NAMALWA (cell line): ENCODE data around the gene AKT1.

Experiments
- DNase-seq: peaks from one replicate; pipeline ENCODE4 v3.0.0-alpha.2; 2015; ENCODE audit warnings: low spot score

The AKT1 gene

DNA sequence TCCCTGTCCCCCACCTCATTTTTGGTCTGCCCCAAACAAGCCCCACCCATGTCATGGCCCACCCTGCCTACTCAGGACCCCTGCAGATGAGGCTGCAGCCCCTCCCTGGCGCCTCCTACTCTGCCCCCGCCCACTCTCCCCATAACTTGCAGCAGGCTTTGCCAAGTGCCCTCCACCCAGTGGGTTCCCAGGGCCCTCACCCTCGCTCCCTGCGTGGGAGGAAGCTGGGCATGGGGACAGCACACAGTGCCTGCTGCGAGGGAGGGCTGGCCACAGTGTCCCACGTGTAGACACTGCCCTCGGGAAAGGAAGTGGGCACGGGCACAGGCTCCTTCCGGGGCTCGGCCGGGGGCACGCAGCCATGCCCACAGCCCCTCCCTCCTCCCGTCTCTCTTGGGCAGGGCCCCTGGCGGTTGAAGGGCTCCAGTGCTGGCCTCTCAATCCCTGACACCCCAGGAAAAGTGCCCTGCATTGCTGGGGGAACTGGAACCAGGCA, 9.4 kb downstream of the AKT1 start:
- DNase-seq = no peak

GRCh38 chr14:104785708-104786080, 9.9 kb downstream of the AKT1 start:
- no peak for DNase-seq

DNA sequence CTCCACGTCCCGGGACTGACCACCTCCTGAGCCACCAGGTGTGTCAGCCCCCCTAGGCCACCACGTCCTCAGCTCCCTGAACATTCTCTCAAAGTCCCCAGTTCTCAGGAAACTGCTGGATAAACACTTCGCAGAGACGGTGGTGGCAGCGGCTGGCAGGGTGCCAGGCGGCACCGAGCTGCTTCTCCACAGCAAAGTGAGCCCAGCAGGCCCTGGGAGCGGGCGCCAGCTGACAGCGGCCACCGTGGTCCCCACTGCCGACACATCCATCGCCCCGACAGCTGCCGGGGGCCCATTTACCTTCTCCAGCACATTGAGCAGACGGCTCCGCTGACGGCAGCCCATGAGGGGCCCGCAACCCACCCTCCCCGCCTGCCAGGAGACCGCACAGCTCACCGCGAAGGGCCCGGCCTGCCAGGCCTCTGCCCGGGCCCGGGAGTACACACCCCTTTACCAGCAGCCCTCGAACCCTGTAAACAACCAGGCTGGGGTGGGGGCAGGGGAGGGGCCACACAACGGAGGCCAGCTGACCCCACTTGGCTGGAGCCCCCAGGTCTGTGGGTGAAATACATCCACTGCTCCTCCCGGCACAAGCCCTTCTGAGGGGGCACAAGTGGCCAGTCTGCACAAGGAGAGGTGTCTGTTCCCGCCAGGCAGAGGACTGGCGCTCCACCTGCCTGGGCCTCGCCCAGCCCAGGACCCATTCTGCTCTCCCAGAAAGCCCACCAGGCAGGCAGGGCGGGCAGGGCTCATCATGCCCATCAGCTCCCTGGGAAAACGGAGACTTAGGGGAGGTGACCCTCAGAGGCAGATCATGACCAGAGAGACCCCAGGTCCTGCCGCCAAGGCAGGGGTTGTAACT, 10.5 kb downstream of the AKT1 start:
- no peak for DNase-seq

GRCh38 chr14:104784218-104784568, 11.4 kb downstream of the AKT1 start:
- no peak for DNase-seq

GRCh38 chr14:104783484-104784217, 11.9 kb downstream of the AKT1 start:
- DNase-seq = no peak

DNA sequence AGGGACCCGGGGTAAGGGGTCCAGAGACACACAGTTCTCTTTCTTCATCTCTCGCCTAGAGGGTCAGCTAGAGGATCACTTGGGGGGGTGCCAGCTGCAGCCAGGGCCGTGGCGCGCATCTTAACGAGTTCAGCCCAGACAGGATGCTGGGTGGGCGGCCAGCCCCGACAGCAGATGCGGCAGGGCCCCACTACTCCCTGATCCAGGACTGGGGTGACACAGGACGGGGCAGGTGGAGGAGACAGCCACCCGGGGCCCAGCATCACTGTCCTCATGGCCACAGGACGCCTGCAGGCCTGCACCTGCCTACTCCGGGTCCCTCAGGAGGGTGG, 12.8 kb downstream of the AKT1 start:
- no peak for DNase-seq

- no peak for DNase-seq
These were observed 13.3 kb downstream of the AKT1 start for GRCh38 chr14:104782086-104782807.

DNA sequence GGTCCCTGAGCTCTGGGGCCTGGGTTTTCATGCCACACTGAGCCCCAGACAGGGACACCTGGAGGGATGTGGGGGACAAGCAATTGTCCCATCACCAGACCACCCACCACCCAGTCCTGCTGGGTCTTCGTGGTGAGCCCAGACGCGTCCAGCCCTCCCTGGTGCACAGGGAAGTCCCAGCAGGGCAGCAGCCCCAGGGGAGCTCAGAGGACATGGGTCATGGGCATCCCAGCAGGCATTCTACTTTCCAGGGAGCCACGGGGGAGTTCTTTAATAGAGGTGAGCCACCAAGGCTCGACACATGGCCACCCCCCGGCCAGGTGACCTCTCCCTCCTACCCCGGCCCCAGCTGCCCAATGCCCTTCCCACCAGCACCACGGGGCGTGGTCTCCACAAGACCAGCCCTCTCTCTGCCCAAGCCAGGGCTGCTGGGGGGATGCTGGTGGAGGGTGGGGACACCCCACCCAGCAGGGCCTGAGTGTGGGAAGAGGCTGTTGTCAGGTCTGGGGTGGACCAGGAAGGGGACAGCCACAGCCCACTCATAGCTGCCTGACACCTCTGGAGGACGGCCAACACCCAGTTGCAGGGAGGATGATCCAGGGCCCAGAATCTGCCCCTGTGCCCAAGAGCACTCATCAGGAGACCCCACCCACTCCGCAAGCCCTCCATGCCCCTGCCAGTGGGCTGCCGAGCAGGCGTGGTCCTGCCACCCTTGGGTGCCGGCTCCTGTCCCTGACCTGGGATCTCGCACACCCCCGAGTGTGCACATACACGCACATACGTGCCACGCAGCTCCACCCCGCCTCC, 14.1 kb downstream of the AKT1 start:
- no peak for DNase-seq

DNA sequence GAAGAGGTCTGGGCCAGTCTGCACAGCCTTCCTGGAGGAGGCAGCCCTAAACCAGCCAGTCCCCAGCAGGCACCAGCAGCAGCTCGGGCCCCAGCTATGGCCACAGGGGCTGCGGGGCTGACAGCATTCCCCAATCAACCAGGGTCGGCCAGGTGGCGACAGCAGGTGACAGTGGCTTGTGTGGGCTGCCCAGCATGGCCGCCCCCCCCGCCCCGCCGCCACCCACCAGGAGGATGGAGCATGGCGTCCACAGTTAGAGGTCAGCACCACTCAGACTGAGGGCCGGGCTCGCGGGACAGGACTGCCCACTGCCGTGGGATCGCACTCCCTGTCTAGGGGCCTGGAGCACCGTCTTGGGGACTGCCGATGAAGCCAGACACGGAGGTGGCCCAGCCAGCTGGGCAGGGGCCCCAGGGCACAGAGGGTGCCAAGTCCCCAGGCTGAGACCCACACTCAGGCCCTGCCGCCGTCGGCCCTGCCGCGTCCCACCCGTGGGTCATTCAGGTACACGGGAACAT, 15.0 kb downstream of the AKT1 start:
- no peak for DNase-seq

DNA sequence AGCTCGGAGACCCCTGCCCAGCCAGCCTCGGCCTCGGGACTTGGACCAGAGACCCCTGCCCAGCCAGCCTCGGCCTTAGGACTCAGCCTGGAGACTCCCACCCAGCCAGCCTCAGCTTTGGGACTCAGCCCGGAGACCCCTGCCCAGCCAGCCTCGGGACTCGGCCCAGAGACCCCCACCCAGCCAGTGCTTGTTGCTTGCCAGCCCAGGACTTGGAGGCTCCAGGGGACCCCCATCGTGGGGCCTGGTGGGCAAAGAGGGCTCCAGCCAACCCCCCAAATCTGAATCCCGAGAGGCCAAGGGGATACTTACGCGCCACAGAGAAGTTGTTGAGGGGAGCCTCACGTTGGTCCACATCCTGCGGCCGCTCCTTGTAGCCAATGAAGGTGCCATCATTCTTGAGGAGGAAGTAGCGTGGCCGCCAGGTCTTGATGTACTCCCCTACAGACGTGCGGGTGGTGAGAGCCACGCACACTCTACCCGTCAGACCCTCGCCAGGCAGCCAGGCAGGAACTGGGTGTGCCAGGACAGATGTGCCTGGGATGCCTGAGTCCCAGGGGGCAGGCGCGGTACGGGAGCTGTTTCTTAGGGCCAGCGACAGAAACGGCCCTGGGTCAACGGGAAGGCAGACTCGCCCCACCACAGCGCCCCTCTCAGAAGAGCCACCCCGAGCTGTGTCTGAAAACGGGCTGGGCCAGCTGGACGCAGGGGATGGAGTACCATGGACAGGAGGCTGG, 15.6 kb downstream of the AKT1 start:
- no peak for DNase-seq

DNA sequence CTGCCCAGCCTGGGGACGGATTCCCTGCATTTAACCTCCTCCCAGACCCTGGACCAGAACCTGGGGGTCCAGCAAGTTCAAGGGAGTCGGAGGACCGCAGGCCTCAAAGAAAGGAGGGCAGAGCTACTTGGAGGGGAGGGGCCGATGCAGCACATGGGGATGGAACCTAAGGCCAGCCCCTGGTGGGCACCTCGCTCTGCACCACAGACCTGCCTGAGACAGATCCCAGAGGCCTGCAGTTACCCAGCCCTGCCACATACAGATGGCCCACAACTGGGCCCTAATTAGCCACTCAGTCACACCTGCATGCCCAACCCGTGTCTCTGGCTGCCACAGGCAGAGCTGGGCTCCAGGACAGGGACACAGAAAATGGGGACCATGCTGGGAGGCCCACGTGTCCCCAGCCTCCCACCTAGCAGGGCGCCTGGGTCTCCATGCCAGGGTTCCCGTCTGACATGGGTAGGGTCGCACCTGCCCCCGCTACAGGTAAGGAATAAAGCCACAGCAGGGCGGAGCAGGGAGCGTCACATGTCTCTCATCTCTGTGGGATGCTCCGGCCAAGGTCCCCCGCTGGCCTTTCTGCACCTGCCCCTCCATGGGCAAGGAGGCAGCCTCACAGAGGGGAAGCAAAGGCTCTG, 16.7 kb downstream of the AKT1 start:
- no peak for DNase-seq

- no peak for DNase-seq
These were observed 17.7 kb downstream of the AKT1 start for GRCh38 chr14:104777808-104778249.

GRCh38 chr14:104776961-104777807, 18.4 kb downstream of the AKT1 start:
- DNase-seq = no peak

GRCh38 chr14:104776481-104776880, 19.1 kb downstream of the AKT1 start:
- DNase-seq = no peak

DNA sequence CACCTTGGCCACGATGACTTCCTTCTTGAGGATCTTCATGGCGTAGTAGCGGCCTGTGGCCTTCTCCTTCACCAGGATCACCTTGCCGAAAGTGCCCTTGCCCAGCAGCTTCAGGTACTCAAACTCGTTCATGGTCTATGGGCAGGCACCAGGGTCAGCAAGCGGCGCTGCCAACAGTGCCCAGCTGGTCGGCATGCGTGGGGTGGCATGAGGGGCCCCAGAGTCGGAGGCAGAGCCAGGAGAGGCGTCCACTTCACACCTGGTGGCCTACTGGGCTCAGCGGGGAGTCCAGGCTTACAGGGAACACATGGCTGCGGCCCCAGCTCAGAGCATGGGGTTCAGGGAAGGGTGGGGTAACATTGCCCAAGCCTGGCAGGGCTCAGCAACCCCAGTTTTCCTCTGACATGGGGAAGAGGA, 20.5 kb downstream of the AKT1 start:
- no peak for DNase-seq

GRCh38 chr14:104774453-104775072, 21.0 kb downstream of the AKT1 start:
- DNase-seq = no peak

DNA sequence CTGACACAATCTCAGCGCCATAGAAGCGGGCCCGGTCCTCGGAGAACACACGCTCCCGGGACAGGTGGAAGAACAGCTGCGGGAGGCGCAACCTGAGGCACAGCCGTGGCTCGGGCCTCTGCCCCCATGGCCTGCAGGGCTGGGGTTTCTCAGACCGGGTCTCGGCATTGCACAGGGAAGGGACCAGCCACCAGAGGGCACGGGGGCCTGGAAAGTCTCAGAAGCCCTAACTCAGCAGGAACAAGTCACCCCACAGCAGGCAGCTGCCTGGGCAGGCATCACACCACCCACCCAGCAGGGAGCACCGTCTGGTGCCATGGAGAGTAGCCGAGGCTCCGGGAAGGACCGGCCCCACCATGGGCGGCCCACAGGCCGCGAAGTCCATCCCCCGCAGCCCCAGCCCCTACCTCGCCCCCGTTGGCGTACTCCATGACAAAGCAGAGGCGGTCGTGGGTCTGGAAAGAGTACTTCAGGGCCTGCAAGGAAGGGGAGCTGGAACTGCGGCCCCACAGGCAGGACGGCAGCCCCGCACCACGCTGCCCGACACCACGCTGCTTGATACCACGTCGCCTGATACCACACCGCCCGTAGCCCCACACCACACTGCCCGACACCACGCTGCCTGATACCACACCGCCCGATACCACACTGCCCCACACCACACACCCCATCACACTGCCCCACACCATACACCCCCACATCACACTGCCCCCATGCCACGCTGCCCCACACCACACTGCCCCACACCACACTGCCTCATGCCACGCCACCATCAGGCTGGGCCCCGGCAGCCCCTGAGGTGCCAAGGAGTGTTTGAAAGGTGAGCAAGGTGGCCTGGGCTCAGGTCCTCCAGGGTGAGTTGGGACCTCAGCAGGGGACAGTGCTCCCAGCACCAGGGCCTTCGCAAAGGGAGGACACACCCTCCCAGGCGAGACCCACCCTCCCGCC, 21.8 kb downstream of the AKT1 start:
- DNase-seq = no peak
